Endodermal cell (in vitro differentiated cells): ENCODE data around the gene FKRP. TPM values are rescaled to one million over a fixed set of nuclear protein-coding genes. Genes with fewer than 3 reads are reported as not detected.
A peak's percentile ranks its signal among the peaks of the same experiment; 100 is the strongest.

Experiments used
- DNase-seq: peaks from one replicate; pipeline ENCODE4 v3.0.0-alpha.2; 2017
- H3K27ac ChIP-seq: 2 replicates; pipeline ENCODE4 v1.5.1; 2013; ENCODE audit warnings: mild to moderate bottlenecking, low read depth, low read length, moderate library complexity
- H3K27me3 ChIP-seq: 2 replicates; pipeline ENCODE4 v1.6.1; 2013; ENCODE audit warnings: mild to moderate bottlenecking, low read length, moderate library complexity; ENCODE audit not compliant: insufficient read depth, control insufficient read depth, poor library complexity, severe bottlenecking
- H3K36me3 ChIP-seq: 2 replicates; pipeline ENCODE4 v1.7.0; 2013; ENCODE audit warnings: mild to moderate bottlenecking, low read length, moderate library complexity; ENCODE audit not compliant: control insufficient read depth, insufficient read depth
- H3K4me1 ChIP-seq: one replicate; pipeline ENCODE4 v1.7.0; 2013; ENCODE audit warnings: low read length; ENCODE audit not compliant: control insufficient read depth, insufficient read depth
- H3K4me3 ChIP-seq: 2 replicates; pipeline ENCODE4 v1.5.1; 2013; ENCODE audit warnings: mild to moderate bottlenecking, low read length, moderate library complexity
- H3K9ac ChIP-seq: 2 replicates; pipeline ENCODE4 v1.6.1; 2013; ENCODE audit warnings: mild to moderate bottlenecking, low read length, moderate library complexity; ENCODE audit not compliant: poor library complexity, severe bottlenecking; ENCODE audit errors: extremely low read depth
- H3K9me3 ChIP-seq: 2 replicates; pipeline ENCODE4 v1.6.1; 2013; ENCODE audit warnings: mild to moderate bottlenecking, low read length, moderate library complexity; ENCODE audit not compliant: control insufficient read depth
- H3K27ac Mint-ChIP-seq: 2 replicates; pipeline ENCODE4 v1.8.0; 2020; ENCODE audit warnings: mixed read lengths
- H3K27me3 Mint-ChIP-seq: 2 replicates; pipeline ENCODE4 v1.8.0; 2021; ENCODE audit warnings: mild to moderate bottlenecking, mixed read lengths; ENCODE audit not compliant: insufficient read depth
- H3K36me3 Mint-ChIP-seq: 2 replicates; pipeline ENCODE4 v1.8.0; 2020; ENCODE audit warnings: low read depth, mixed read lengths
- H3K4me1 Mint-ChIP-seq: 2 replicates; pipeline ENCODE4 v1.8.0; 2020; ENCODE audit warnings: mixed read lengths
- H3K4me3 Mint-ChIP-seq: 2 replicates; pipeline ENCODE4 v1.8.0; 2020; ENCODE audit warnings: mild to moderate bottlenecking, moderate library complexity, mixed read lengths
- H3K9me3 Mint-ChIP-seq: 2 replicates; pipeline ENCODE4 v1.8.0; 2020; ENCODE audit warnings: mild to moderate bottlenecking, mixed read lengths
- WGBS, 2 experiments: methylation state at CpG; one replicate each; pipeline versions ENCODE4 v1.1.5 to v1.1.7; 2013; ENCODE audit warnings: missing lambda C conversion rate in 2 of 2, mixed read lengths in 1 of 2; ENCODE audit not compliant: insufficient coverage in 1 of 2, insufficient read length in 1 of 2; 5-methylcytosine and 5-hydroxymethylcytosine counted together
- total RNA-seq, 2 donors: library from RNA; stranded (reverse); fragmentation: NEBNext Ultra II Directional in 1 of 2; extraction: Animal tissue kit (Norgen Biotek cat#: 25700) in 1 of 2; gene quantifications; 2 replicates in 1 of 2; 3 replicates in 1 of 2; pipeline ENCODE4 v1.2.1, GENCODE V29; 2021
- TF ChIP-seq, protein P1 (sequence below): fragments of 200-600 bp; sonication (generic); conservative IDR thresholded peaks from 2 replicates; pipeline ENCODE4 v1.5.0; 2021; ENCODE audit warnings: antibody characterized with exemption, mild to moderate bottlenecking

FKRP gene
- total RNA-seq, 2 donors from 2014 or later = 19.8 to 33.7 TPM

DNA sequence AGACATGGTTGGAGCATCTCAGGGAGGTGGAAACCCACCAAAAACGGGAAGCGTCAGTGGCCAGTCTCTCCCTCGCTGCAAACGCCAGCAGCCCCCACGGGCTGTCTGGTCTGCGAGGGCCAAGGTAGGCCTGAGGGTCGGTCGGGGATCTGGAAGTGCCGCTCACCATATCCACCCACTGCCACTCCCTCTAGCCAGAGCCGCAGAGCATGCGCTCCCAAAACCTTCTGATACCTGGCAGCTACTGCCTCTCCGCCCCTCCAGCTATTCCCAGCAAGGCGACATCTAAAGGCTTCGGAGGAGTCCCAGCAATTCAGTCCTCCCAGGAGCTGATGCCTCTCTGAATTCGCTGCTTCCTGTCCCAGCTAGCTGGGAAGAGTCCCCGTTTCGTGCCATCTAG is 4.4 kb upstream of the FKRP start:
- H3K36me3 ChIP-seq = peaks cover 27% of the 10 kb centered on the region

DNA sequence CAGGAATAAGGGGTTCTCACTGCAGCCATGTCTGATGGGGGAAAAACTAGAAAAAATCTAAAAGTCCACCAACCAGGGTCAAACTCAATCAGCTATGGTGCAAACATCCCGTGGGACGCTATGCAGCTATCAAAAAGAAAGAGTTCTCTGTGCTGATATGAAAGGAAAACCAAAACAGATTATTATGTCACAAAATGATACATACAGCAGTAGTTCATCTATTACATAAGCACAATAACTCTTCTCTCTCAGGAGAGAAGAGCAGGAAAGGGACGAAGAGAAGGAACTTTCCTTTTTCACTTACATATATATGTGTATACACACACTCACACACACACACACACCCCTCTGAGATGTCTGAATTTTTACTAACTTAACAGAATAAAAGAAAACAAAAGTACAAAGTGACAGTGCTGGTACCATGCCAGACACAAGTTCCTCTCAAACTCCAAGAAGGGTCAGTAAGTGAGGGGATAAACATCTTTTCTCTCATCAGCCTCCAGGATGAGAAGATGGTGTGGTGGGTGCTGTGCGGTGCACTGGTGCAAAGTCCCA is 2.9 kb upstream of the FKRP start:
- H3K4me1 ChIP-seq = peaks cover 2% of the 10 kb centered on the region
- peaks cover 5% of the 10 kb centered on the region for H3K9me3 Mint-ChIP-seq
- H3K27ac ChIP-seq = no peak overlapping the region
- WGBS, 2 experiments = 98 to 100% methylated on average over 1 to 3 of the region's 4 CpGs
- no peak overlapping the region for H3K4me3 ChIP-seq
- peaks cover 27% of the 10 kb centered on the region for H3K36me3 Mint-ChIP-seq
- H3K27me3 ChIP-seq = no peaks in the 10 kb centered on the region
- H3K27ac Mint-ChIP-seq = no peak overlapping the region
- DNase-seq = no peak
- no peak overlapping the region for H3K9ac ChIP-seq
- peaks cover 12% of the 10 kb centered on the region for H3K36me3 ChIP-seq
- no peaks in the 10 kb centered on the region for H3K9me3 ChIP-seq
- H3K27me3 Mint-ChIP-seq = no peaks in the 10 kb centered on the region
- peaks cover 27% of the 10 kb centered on the region for H3K4me1 Mint-ChIP-seq
- TF ChIP-seq, protein P1, sequence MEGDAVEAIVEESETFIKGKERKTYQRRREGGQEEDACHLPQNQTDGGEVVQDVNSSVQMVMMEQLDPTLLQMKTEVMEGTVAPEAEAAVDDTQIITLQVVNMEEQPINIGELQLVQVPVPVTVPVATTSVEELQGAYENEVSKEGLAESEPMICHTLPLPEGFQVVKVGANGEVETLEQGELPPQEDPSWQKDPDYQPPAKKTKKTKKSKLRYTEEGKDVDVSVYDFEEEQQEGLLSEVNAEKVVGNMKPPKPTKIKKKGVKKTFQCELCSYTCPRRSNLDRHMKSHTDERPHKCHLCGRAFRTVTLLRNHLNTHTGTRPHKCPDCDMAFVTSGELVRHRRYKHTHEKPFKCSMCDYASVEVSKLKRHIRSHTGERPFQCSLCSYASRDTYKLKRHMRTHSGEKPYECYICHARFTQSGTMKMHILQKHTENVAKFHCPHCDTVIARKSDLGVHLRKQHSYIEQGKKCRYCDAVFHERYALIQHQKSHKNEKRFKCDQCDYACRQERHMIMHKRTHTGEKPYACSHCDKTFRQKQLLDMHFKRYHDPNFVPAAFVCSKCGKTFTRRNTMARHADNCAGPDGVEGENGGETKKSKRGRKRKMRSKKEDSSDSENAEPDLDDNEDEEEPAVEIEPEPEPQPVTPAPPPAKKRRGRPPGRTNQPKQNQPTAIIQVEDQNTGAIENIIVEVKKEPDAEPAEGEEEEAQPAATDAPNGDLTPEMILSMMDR = no peak
- H3K4me3 Mint-ChIP-seq = no peak overlapping the region

More for the DNA sequence above, 4.4 kb upstream of the FKRP start:
- H3K4me3 ChIP-seq = no peak overlapping the region
- no peaks in the 10 kb centered on the region for H3K27me3 ChIP-seq
- H3K4me1 Mint-ChIP-seq = peaks cover 27% of the 10 kb centered on the region
- H3K36me3 Mint-ChIP-seq = peaks cover 41% of the 10 kb centered on the region
- no peak for DNase-seq
- 93 to 99% methylated on average over 12 to 17 of the region's 17 CpGs for WGBS, 2 experiments
- no peaks in the 10 kb centered on the region for H3K9me3 ChIP-seq
- TF ChIP-seq, protein P1 = no peak
- no peak overlapping the region for H3K27ac ChIP-seq
- H3K4me3 Mint-ChIP-seq = no peak overlapping the region
- no peak overlapping the region for H3K9ac ChIP-seq
- no peaks in the 10 kb centered on the region for H3K27me3 Mint-ChIP-seq
- H3K27ac Mint-ChIP-seq = peak overlapping the region; percentile 17
- peaks cover 2% of the 10 kb centered on the region for H3K4me1 ChIP-seq
- H3K9me3 Mint-ChIP-seq = peaks cover 5% of the 10 kb centered on the region

GRCh38 chr19:46744005-46744691 is 1.7 kb upstream of the FKRP start:
- H3K36me3 ChIP-seq = peaks cover 12% of the 10 kb centered on the region
- H3K36me3 Mint-ChIP-seq = peaks cover 33% of the 10 kb centered on the region
- no peaks in the 10 kb centered on the region for H3K27me3 Mint-ChIP-seq
- H3K27me3 ChIP-seq = no peaks in the 10 kb centered on the region
- DNase-seq = no peak
- no peaks in the 10 kb centered on the region for H3K9me3 ChIP-seq
- H3K27ac Mint-ChIP-seq = no peak overlapping the region
- H3K27ac ChIP-seq = no peak overlapping the region
- peaks cover 5% of the 10 kb centered on the region for H3K9me3 Mint-ChIP-seq
- peak overlapping the region; percentile 98 for H3K4me3 Mint-ChIP-seq
- WGBS, 2 experiments = 93 to 96% methylated on average over 9 to 10 of the region's 12 CpGs
- H3K4me1 Mint-ChIP-seq = peaks cover 27% of the 10 kb centered on the region
- H3K4me1 ChIP-seq = peaks cover 2% of the 10 kb centered on the region
- no peak overlapping the region for H3K9ac ChIP-seq
- TF ChIP-seq, protein P1 = no peak
- peak overlapping the region; percentile 97 for H3K4me3 ChIP-seq
